ENCODE measurements around the gene NEURL1.

- TF ChIP-seq CTCF (IDR thresholded peaks at IDR 0.05; ENCODE audit: extremely low read depth in 1 of 2, insufficient read depth in 1 of 2, low read depth in 1 of 2, low read length in 2 of 2) (no peak), POLR2A (IDR thresholded peaks at IDR 0.05; ENCODE audit: low read depth, low read length) (no peak), POLR2AphosphoS5 (IDR thresholded peaks at IDR 0.05; ENCODE audit: insufficient read depth, low read depth, low read length) (no peak), MAX (IDR thresholded peaks at IDR 0.05; ENCODE audit: insufficient read depth, insufficient read length) (no peak), MYC (IDR thresholded peaks at IDR 0.05; ENCODE audit: low read depth, low read length) (no peak), FOS (IDR thresholded peaks at IDR 0.05; ENCODE audit: borderline replicate concordance, insufficient read depth, low read length) (no peak), JUN (IDR thresholded peaks at IDR 0.05; ENCODE audit: borderline replicate concordance, insufficient read depth, insufficient read length, low read depth) (no peak), EZH2 (IDR thresholded peaks at IDR 0.05; ENCODE audit: borderline replicate concordance, low read depth, low read length, severe bottlenecking) (no peak)
Observed at GRCh38 chr10:103548006-103548405, 54.5 kb downstream of the NEURL1 start.

Measured in endothelial cell of umbilical vein (primary cell).